DMS114 treated with DMSO at 0.1 percent for 48 hours (cell line): Measurements from ENCODE around the gene NEDD9.

Experiments
- DNase-seq: peaks from one replicate; lab custom pipeline; 2025; ENCODE audit not compliant: unreplicated experiment; lab: John Stamatoyannopoulos, UW

The NEDD9 gene

DNA sequence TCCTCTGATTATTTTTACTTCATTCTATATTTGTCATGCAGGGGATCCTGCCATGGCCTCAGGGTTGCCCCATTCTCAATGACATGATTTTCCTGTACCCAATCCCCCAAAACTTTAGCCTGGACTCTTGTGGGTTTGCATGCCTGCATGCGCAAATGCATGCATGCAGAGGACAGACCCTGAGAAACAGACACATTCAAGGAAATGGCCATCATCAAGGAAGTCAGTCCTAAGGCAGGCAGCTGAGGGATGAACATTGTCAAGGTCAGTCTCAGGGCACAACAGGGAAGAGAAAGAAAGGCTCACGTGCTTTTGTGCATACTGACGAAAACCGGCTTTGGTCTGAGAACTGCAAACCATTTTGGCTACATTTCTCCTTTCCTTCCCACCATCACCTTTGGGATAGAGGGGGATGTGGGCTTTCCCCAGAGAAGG, 13.1 kb downstream of the NEDD9 start:
- DNase-seq, result no peak

DNA sequence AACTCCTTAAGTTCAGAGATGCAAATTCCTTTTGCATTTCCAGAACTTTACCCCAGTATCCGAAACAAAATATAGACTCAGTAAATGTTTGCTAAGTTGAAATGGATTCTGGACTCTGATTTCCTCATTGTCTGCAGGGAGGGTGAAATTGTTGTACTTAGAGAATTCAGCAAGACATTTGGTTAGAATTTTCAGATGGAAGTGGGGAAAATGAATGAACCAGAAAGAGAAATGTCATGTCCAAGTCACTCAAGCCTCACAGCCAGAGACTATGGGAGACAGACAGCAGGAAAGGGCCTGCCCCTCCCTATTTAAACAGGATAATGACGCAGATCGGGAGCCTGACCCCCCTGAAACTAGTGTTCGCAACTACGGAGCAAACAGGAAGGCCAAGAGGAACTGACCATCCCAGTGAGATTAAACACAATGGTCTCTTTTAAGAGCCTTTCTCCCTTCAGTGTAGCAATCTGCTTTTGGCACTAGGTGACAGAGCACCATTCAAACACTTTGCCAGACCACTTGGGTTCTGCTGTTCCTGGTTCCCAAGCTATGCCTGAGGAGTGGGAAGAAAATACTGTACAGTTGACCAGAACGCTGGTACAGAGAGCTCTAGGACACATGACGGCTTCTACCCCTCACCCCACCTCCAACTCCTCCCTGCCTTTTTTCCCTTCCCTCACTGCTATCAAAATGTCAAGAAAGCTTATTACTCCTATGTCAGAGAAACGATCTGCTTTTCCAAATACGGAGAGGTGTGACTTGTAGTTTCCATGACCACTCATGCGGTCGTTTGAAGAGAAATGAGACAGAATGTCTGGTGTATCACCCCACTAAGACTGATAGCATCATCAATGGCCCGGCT, 13.7 kb downstream of the NEDD9 start:
- no peak for DNase-seq

DNA sequence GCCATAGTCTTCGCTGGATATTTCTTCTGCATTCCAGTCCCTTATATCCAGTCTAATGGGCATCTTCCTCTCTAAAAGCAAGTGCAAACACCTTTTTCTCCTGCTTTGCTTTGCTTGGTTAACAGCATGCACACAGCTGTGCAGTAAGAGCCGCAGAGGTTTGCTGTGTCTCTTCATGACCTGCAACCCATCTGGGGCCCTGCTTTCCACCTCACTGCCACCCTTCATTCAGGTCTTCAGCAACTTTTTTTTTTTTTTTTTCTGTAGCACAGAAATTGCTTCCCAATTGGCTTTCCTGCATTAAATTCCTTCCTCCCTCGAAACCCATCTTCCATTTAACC, 14.4 kb downstream of the NEDD9 start:
- no peak for DNase-seq

DNA sequence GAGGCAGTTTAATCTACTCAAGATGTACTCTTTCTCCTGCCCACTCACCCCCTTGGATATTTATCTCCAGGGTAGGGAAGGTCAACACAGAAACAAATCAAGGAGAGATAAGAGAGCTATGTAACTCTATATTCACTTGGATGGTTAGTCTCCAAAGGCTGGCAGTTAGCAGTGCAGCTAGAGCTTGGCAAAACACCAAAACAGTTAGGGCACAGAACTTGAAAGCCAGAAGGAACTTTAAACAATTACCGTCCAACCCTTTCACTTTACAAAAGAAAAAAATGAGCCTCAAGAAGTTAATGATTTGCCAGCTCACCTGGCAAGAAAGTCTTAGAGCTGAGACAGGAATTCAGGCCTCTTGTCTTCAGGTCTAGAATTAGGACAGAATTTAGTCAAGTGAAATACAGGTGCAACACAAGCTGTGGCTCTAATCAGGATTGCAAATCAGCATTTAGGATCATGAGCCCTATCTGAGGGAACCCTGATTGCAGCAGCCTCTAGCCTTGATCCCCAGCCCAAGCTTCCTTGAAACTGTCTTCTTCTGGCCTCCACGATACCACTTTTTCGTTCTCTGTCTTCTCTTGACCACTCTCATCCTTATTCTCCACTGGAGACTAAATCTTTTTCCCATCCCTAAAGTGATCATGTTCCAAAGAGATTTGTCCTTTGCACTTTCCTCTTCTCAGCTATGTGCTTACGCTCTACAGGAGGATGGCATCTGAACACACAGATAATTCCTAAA, 14.9 kb downstream of the NEDD9 start:
- no peak for DNase-seq

DNA sequence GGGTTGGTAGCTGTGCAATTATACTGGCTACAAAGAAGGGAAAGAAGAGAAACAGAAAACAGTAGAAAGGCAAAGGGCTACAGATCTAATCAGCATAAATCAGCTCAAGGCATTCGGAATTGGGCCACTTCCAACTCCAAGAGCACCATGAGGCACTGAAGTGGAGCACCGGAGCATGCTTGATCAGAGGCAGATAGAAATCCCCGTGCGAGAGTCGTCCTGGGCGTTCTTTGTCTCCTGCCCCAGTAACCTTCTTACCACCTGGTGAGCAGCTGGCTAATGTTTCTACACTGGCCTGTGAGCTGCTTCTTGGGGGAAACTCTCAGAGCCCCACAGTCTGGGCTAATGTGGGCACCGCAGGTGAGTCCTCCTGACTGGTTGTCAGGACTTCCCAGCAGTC, 16.7 kb downstream of the NEDD9 start:
- DNase-seq, result no peak

DNA sequence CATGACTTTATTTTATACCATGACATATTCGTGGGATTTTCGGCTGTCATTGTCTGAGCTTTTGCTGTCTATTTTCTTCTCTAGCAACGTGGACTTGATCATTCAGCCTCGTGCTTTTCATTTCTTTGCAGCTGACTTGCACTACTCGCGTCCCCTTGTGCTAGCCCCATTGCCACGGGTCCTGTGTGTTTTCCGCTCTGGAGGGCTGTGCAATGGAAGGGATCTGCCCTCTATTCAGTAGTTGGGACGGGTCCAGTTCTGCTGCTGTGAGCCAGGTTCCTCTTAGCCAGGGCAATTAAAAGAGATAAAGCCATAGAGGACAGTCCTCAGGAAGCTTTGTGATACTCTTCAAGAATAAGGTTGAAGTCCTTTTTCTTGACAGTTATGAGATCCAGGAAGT, 17.6 kb downstream of the NEDD9 start:
- DNase-seq, result no peak

DNA sequence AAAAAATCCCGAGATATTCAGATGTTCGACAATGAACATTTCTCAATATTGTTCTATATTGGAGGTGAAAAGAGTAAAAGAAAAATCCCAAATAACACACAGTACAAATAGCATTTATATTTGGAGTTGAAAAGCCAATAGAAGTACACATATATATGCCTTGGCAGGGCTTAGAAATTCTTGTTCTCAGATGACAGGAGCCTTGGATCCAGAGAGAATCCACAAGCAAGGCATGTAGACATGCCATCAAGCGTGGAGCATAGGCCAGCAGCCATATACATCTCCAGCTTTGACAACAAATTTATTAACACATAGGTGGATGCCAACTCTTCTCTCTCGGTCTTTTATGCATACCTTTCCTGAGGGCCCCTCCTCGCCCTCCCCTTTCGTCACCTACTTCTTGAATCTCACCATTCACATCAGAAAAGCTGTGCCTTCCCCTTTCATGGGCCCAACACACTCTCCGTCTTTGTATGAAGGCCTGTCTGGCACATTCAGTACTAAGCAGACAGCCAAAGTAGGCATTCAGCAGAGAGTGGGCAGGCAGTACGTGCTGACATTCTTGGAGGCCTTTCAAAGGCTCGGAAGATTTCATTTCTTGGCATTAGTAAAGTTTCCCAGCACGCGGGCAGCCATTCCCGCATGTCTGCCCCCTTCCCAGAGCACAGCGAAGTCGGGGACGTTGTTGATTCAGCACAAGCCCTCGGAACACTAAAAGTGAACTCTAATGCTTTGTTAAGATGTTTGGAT, 18.2 kb downstream of the NEDD9 start:
- no peak for DNase-seq

DNA sequence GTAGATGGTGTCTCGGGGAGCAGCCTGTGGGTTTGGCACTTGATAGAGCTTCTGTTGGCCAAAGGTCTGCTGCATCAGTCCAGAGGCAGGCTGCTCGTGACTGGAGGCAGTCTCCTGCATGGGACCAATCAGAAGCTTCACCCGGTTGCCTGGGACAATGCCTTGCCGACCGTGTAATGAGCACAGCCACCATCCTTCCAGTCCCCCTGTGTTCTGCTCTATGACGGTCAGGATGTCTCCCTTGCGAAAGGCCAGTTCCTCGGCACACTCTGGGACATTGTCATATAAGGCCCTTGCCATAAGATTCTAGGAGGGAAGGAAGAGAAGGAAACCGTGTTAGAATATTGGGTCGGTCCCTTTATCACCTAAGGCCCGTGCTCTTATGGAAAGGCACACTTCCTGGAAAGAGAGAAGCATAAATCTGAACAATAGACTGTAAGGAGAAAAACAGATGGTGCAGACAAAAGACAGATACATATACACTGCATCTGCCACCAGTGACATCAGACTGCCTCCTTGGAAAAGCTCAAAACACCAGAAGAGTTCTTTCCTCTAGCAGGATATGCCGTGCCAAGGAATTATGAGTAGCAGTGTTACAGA, 18.9 kb downstream of the NEDD9 start:
- DNase-seq, result no peak

DNA sequence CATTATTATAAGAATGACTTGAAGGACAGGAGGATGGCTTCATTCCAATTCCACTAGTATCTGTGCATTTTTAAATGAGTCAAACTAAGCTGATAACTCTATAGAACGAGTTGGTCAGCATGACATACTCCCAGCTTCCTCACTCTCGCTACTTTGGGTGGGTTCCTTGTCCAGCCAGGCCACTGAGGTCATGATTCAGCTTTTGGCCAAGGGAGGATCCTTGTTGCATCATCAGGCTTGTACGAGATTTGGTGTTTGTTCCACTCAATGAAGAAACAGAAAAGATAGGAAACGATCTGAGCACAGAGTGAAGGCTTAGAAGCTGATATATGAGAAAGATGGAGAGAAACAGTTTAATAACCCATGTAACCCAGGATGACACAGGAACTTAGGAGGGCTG, 19.8 kb downstream of the NEDD9 start:
- DNase-seq, result no peak

DNA sequence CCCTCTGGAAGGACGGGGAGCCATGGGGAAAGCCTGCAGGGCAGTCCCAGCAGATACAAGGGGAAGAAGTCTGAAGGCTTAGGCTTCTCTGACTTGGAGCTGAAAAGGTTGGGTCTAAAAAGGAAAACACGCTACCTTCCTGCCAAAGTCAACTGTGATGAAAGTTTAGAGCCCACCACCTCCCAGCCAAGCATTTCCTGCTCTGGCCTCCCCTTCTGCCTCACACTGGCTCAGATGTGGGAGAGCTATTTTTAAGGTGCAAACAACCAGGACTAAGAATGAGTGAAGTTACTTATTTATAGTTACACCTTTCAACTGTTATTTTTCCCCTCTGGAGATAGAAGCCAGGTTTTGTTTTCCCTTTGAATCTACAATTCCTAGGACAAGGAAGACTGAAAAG, 21.2 kb downstream of the NEDD9 start:
- DNase-seq, result no peak

DNA sequence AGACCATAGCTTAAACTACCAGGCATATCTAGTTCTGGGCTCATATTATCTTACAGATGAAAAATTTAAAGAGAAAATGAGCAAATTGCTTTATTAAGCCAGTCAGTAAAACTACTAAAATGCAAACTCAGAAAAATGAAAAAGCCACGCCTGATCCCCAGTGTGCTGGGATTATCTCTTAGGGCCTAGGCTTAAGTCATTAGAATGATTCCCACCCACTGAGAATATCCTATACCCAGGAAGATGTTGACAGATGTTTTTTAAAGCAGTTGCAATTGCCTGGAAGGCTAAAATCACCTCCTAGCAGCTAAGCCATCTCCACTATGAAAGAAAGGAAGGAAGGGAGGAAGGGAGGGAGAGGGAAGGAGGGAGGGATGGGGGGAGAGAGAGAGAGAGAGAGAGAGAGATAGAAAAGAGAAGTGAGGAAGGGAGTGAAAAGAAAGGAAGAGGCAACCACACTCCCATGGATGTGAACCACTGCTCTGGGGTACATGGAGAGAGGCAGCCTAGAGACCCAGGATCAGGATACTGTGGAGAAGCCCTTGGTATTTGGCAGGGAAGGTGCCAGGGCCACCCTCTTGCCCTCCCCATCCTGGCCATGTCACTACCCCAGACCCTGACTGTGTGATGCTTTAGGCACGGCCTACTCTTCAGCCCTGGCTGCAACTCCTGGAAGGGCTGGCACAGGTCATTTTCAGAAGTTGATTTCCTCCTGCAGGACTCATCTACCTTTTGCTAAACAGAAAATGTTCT, 21.9 kb downstream of the NEDD9 start:
- DNase-seq, result no peak

DNA sequence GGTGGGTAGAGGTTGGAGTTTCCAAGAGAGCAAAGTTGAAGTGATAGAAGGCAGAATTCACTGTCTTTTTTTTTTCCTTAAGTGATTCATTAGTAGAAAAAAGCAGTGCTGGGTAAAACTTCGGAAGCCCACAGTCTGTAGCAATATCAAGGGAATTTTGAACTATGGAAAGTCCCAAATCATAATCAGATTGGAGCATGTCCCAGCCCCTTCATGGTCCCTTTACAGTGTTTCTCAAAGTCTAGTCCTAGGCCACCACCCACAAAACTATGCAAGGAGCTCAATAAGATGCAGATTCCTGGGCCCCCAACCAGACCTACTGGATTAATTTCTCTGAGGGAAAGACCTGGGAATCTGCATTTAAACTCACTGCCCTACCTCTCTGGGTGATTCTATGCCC, 22.6 kb downstream of the NEDD9 start:
- no peak for DNase-seq

DNA sequence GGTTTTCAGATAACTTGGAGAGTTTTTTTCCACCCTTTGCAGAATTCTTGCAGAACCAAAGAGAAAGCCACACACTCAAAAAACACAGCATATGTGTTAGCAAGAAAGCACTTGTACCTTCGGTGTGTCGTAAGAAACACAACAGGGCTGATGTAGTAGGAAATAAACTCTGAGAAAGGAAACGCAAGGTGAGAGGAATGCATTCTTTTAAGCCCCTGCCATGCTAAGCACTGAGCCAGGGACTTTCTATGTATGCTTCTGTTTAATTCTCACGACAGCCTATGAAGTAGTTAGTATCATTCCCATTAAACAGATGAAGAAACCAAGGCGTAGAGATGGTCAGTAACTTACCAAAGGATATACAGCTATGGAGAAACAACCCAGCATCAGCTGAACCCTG, 23.1 kb downstream of the NEDD9 start:
- no peak for DNase-seq

DNA sequence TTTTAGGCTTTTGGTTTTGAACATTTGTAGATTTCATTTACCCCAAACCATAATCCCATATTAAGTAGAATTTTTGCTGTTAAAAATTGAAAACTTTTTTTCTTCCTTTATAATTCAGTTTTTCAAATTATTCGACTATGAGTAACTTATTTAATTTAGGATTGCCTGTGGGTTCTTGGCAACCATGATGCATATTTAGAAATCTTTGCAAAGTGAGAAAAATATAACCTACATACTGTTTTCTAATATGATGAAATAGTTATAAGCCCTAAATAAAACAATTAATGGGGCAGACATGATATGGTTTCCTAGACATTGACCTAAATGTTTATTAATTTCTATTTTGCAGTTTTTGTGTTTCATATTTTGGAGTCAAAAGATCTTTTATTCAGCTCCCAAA, 23.6 kb downstream of the NEDD9 start:
- DNase-seq, result no peak

DNA sequence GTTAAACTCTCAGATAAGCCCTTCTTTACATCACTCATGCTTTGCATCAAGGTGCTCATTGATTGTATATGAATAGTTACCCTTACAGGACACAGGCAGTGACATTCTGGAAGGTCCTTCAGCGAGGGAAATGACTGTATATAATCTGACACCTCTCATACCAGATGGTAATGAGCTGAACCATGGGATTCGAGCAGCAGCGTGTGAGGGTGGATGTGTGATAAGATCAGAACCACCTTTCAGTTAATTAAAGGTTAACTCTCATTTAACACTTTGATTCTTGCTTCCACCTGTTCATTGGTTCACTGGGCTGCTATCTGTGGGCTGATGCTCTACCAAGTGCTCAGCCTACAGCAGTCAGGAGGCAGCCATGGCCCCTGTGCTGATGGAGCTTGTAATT, 24.2 kb downstream of the NEDD9 start:
- no peak for DNase-seq

DNA sequence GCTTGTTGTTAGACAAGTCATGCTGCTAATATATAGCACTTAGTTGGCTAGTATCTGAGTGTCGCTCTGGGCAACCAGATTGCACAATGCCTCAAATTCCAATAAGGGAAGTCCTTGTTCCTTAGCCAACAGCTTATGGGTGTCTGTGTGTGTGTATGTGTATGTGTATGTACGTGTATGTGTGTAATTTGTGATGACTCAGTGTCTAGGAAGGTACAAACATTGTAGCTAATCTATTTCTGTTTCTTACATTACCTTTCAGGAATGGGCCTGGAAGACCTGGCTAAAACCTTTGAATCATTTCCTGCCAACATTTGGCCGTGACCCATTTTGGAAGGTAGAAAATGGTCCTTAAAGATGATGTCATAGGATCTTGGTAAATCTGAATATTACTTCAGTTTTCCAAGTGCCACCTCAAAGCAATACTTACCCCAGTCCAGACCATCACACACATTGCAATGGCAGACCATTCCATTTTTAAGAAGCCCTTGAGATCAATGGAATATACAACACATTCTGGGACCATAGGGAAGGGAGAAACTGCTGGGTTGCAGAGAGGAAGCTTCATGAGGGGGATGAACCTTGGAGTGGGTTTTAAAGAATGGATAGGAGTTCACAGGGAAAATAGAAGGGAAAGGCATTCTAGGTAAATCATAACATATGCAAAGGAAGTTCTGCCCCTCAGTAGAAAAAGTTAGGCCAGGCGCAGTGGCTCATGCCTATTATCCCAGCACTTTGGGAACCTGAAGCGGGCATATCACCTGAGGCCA, 25.1 kb downstream of the NEDD9 start:
- DNase-seq, result no peak

DNA sequence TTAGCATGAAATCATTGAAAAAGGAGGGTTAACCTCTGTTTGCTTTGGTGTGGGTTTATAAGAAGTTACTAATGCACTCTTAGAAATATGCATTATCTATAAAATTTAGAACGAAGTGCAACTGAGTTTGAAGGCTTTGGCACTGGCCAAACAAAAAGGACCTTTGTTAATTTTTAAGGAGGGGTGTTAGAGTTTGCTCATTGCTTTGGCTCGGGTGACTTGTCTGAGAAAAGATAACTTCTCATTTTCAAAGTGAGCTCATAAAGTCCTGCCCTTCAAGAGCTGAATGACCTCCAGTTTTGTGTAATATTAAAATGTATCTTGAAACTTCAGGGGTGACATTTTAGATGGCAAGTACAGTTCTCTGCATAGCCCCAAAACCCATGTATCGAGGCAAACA, 25.9 kb downstream of the NEDD9 start:
- no peak for DNase-seq

DNA sequence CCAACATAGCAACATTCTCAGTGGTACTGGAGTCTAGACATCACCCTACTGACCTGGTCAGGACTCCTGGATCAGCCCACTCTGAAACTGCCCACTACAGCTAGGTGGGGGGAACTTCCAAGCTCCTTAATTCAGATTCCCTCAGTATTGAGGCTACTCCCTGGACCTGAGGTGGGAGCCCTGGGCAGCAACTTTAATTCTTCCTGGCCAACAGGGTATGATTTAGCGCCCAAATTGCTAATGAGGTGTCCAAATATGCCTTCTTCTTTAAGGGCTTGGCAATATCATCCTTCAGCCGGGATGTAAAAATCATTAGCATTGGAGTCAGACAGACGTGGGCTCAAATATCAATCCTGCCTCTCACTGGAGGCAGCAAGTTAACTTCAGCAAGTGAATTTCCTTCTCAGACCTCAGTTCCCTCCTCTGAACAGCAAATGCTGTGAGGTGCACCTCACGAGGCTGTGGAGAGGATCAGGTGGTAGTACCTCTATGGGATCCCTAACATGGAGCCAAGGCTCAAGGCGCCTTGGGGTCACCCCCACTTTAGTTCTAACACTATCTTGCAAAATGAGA, 27.6 kb downstream of the NEDD9 start:
- no peak for DNase-seq

DNA sequence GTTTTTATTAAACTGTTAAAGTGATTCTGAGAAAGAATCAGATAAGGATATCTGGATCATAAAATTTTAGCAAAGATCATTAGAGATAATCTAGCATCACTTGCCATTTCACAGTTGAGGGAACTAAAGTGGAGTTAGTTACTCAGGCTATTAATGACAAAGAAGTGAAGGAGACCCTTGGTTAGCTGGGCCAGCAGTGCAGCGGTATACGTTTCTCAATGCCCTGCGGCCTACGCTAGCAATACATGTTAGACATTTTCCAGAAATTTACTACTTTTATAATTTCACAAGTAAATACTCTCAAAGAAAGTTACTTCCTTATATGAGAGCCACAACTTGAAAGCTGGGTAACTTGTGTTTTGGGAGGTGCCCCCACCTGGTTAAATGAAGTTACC, 28.5 kb downstream of the NEDD9 start:
- DNase-seq, result no peak
